Pancreas (tissue), 10 donors: ENCODE results near the gene FHIT. TPM values are rescaled to one million over a fixed set of nuclear protein-coding genes. Genes with fewer than 3 reads are reported as not detected.

Experiments used
- ATAC-seq, 4 donors: fragments of 200-7000 bp; cut with Tn5 transposase; one replicate each; pipeline versions ENCODE4 v1.8.0 to v1.9.1; 2020; ENCODE audit warnings: mild to moderate bottlenecking in 4 of 4, moderate library complexity in 4 of 4
- DNase-seq, 6 donors: peaks; one replicate each; pipeline ENCODE4 v3.0.0-alpha.2; 2020
- FAIRE-seq: peaks from 2 replicates; lab custom pipeline; 2012; peaks lifted over from hg19 to GRCh38; lab: Jason Lieb, UNC
- H3K27ac ChIP-seq, 4 donors: fragments of 200-600 bp; sonication (generic); 1 replicate in 3 of 4; 2 replicates in 1 of 4; pipeline versions ENCODE4 v1.5.0 to v1.8.0; 2020
- H3K27me3 ChIP-seq, 4 donors: fragments of 200-600 bp; one replicate each; pipeline ENCODE4 v1.8.0; 2021
- H3K36me3 ChIP-seq, 3 donors: fragments of 200-600 bp; sonication (generic) in 1 of 3; one replicate each; pipeline versions ENCODE4 v1.5.0 to v1.8.0; 2020 to 2021
- H3K4me1 ChIP-seq, 3 donors: fragments of 200-600 bp; one replicate each; pipeline ENCODE4 v1.8.0; 2021
- H3K4me3 ChIP-seq, 4 donors: fragments of 200-600 bp; sonication (generic) in 2 of 4; one replicate each; pipeline versions ENCODE4 v1.5.0 to v1.8.0; 2020 to 2021
- H3K9me3 ChIP-seq, 4 donors: fragments of 200-600 bp; one replicate each; pipeline ENCODE4 v1.8.0; 2021
- CTCF ChIP-seq, 4 donors: fragments of 200-600 bp; sonication (generic) in 3 of 4; IDR thresholded peaks; one replicate each; pipeline versions ENCODE4 v1.5.0 to v1.8.0; 2021; ENCODE audit warnings: antibody characterized with exemption in 4 of 4
- WGBS, 2 donors: extraction: QIAGEN DNeasy Blood & Tissue Kit; methylation state at CpG; one replicate each; pipeline ENCODE4 v1.1.7; 2013; 5-methylcytosine and 5-hydroxymethylcytosine counted together
- intact Hi-C, 3 donors: fragments of 100-400 bp; cut with DNase I; formaldehyde crosslinking; loops; one replicate each; pipeline versions ENCODE4 v1.11.1 to v1.14.2; 2022
- polyA plus RNA-seq, 2 donors: library from polyadenylated mRNA; stranded (reverse); fragments of 200-250 nt; gene quantifications; one replicate each; pipeline ENCODE4 v1.2.3, GENCODE V29; 2013
- total RNA-seq, 6 donors: library from RNA; stranded (reverse); fragmentation: NEBNext Ultra II Directional in 4 of 6; extraction: Animal tissue kit (Norgen Biotek cat#: 25700) in 4 of 6; gene quantifications; one replicate each; pipeline versions ENCODE4 v1.2.1 to v1.2.4, GENCODE V29; 2021 to 2023
- donor health status: healthy with polysubstance abuse.
- donor health status: DM: no; HTN: no; CAD: no; lungs with moderate emphysema.
- donor health status: DM: no; HTN: no; CAD: no.
- donor health status: control.
- donor health status: control.
- donor health status: Bipolar disorder and iron deficiency.
- donor health status: DM: yes; HTN: yes; CAD: no.
- donor health status: DM: no; HTN: no; CAD: no.
- donor health status: DM: no; HTN: no; CAD: no.
- donor health status: DM: yes; HTN: yes; CAD: no.

FHIT gene
- total and polyA plus RNA-seq, 8 donors = 4.8 to 15.7 (median 8.0) TPM

GRCh38 chr3:59919586-59919985, 1331.7 kb downstream of the FHIT start:
- no peak overlapping the region for H3K4me3 ChIP-seq
- ATAC-seq (no peak), DNase-seq (no peak), FAIRE-seq (no peak)
- H3K27me3 ChIP-seq = no peaks in the 10 kb centered on the region
- intact Hi-C loops = no loop called here
- no peak overlapping the region for H3K27ac ChIP-seq
- no peaks in the 10 kb centered on the region for H3K4me1 ChIP-seq
- H3K9me3 ChIP-seq = no peaks in the 10 kb centered on the region
- 90 to 92% methylated on average over 2 of the region's 2 CpGs for whole genome bisulfite sequencing, 2 donors
- TF ChIP-seq CTCF (IDR thresholded peaks at IDR 0.05) = no peak
- H3K36me3 ChIP-seq = no peaks in the 10 kb centered on the region

- FAIRE-seq = no peak
These were observed 1337.0 kb downstream of the FHIT start for GRCh38 chr3:59914251-59914650.

GRCh38 chr3:59913645-59914044, 1337.6 kb downstream of the FHIT start:
- WGBS, 2 donors = 97 to 100% methylated on average over 1 of the region's 1 CpG
- H3K27ac ChIP-seq = no peak overlapping the region
- no peaks in the 10 kb centered on the region for H3K36me3 ChIP-seq
- TF ChIP-seq CTCF (IDR thresholded peaks at IDR 0.05) = no peak
- FAIRE-seq (no peak), ATAC-seq (no peak), DNase-seq (no peak)
- intact Hi-C loops = no loop called here
- H3K4me1 ChIP-seq = no peaks in the 10 kb centered on the region
- H3K4me3 ChIP-seq = no peak overlapping the region
- H3K27me3 ChIP-seq = no peaks in the 10 kb centered on the region
- no peaks in the 10 kb centered on the region for H3K9me3 ChIP-seq

More at GRCh38 chr3:59914251-59914650, 1337.0 kb downstream of the FHIT start:
- ATAC-seq (no peak), DNase-seq (no peak)
- no peak for TF ChIP-seq CTCF (IDR thresholded peaks at IDR 0.05)
- Histone ChIP-seq H3K36me3 (no peaks in the 10 kb centered on the region), H3K27ac (no peak overlapping the region), H3K9me3 (no peaks in the 10 kb centered on the region), H3K4me3 (no peak overlapping the region), H3K4me1 (no peaks in the 10 kb centered on the region), H3K27me3 (no peaks in the 10 kb centered on the region)
- 86 to 88% methylated on average over 6 of the region's 6 CpGs for WGBS, 2 donors
- intact Hi-C loops = no loop called here

GRCh38 chr3:59908701-59909100, 1342.6 kb downstream of the FHIT start:
- Histone ChIP-seq H3K36me3 (no peaks in the 10 kb centered on the region), H3K27ac (no peak overlapping the region), H3K4me3 (no peak overlapping the region), H3K9me3 (no peaks in the 10 kb centered on the region), H3K27me3 (no peaks in the 10 kb centered on the region), H3K4me1 (no peaks in the 10 kb centered on the region)
- FAIRE-seq (no peak), ATAC-seq (no peak), DNase-seq (no peak)
- TF ChIP-seq CTCF (IDR thresholded peaks at IDR 0.05) = no peak
- intact Hi-C loops = no loop called here
- 94 to 95% methylated on average over 2 of the region's 2 CpGs for WGBS, 2 donors

- no peak overlapping the region for H3K27ac ChIP-seq
- TF ChIP-seq CTCF (IDR thresholded peaks at IDR 0.05) = no peak
- DNase-seq = no peak
- no peaks in the 10 kb centered on the region for H3K36me3 ChIP-seq
- H3K9me3 ChIP-seq = no peaks in the 10 kb centered on the region
- WGBS, 2 donors = 89 to 96% methylated on average over 2 of the region's 2 CpGs
- no peak overlapping the region for H3K4me3 ChIP-seq
- H3K27me3 ChIP-seq = no peaks in the 10 kb centered on the region
- H3K4me1 ChIP-seq = no peaks in the 10 kb centered on the region
- no peak for ATAC-seq
- no peak for FAIRE-seq
- intact Hi-C loops = no loop called here
These were observed 1343.0 kb downstream of the FHIT start for GRCh38 chr3:59908280-59908679.
